ENCODE data around the gene PAX2.

The PAX2 gene

DNA sequence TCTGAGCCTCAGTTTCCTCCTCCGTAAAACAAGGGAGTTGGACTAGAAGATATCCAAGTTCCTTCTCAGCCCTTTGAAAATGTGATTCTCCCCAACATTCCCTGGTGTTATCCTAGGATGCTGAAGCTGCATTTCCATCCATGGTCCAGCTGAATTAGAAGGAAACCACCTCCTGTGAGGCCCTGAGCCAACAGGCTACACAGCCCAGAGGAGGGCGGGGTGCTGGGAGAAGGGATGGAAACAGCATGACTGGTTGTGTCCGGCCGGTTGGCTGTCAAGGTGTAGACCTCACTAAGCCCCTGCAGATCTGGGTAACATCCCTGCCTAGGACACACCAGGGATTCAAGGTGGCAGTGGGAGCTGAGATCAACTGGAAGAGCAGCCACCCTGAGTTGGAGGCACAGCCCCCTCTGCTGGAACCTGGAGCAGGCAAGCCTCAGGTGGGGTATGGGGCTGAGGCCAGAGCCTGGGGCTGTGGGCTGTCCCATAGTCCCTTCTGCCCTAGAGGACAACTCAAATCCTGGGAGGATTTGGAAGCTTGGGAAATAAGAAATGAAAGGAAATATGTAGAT is 72.0 kb downstream of the PAX2 start:
- DNase-seq (ENCODE audit: low read depth in 2 of 2), result no peak

DNA sequence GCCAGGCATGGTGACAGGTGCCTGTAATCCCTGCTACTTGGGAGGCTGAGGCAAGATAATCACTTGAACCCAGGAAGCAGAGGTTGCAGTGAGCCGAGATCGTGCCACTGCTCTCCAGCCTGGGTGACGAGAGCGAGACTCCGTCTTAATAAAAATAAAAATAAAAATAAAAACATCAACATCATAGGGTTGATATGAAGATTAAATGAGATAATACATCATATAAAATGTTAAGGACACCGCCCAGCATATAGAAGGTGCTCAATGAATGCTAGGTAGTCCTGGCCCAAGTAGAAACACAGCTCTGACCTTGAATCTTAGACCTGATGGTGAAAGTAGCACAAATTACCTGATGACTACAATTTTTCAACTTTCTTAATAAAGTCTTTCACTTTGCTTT is 74.0 kb downstream of the PAX2 start:
- DNase-seq (ENCODE audit: low read depth in 2 of 2), result no peak

DNA sequence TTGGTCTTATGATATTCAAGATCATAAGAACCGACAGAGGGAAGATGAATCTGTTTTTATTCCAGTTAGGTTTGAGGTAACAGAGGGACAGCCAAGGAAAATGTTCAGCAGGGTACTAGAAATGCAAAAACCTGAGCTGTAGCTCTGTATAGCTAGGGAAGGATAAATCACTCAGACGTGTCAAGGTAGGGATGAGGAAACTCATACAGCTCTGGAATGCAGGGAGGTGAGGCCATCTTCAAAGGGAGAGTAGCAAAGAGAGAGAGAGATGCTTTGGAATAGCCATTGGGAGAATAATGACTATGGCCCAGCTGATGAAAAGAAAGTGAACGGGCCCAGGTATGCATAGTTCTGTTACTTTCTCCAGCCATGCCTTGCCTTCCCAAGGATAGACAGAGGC is 77.8 kb downstream of the PAX2 start:
- DNase-seq (ENCODE audit: low read depth in 2 of 2), result no peak

DNA sequence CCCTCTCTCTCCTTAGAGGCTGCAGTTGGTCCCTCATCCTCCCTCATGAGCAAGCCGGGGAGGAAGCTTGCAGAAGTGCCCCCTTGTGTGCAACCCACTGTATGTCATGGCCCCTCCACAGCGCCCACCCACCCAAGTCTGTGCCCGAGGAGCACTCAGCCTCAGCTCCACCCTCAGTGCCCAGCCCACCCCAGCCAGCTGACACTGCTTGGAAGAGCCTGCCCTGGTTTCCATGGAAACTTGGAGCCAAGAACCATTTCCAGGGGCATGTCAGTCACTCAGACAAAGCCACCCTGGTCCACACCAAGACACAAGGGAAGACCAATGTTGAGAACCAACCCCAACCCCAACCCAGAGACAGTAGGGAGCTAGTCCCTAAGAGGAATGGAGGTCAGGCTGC is 79.5 kb downstream of the PAX2 start:
- DNase-seq (ENCODE audit: low read depth in 2 of 2), result no peak

DNA sequence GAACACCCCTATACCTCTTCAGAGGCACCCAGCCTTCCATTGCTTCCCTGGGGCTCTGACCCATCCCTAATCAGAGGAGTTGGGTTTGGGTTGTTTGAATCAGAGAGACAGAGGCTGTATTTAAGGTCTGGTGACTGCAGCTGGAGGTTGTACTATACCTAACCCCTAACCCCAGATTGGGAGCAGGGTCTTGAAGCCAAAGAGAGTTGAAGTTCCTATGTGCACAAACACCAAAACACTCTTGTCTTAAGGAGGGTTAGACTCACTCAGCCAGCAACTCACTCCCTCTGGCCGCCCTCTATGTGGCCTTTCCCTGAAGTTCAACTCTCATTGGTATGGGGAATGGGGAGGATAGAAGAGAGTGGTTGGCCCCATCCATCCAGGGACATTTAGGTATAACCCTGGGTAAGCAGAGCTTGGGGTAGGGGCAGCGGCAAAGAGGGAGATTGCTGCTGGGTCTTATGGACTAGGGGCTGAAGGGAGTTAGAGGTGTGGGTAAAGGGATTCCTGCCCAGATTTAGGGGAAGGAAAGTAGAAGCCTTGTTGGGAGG is 80.0 kb downstream of the PAX2 start:
- no peak for DNase-seq (ENCODE audit: low read depth in 2 of 2)

DNA sequence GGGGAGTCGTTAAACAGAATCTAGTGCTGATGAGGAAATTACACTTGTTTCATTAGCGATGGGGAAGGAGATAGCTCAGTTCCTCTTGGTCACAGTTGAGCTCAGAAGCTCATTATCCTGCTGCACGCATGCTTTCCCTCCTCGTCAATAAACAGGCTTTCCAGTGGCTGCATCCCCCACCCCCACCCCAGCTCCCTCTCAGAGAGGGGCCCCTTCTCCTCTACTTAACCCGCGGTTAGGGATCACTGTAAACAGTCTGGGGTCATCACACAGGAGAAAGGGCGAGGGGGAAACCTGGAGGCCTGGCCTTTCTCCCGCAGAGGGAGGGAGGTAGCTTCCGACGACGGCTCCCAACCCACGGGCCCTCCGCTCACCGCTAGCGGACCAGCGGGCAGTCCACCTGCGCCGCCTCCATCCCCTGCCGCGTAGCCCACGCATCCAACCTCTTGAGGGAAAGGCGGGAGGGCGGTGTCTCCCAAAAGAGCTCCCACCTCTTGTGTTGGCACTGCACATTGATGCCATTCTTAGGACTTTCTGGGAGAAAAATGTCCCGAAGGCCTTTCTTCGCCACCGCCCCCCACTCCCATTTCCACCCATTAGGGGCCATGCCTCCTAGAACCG is 80.8 kb downstream of the PAX2 start:
- DNase-seq (ENCODE audit: low read depth in 2 of 2), result no peak

DNA sequence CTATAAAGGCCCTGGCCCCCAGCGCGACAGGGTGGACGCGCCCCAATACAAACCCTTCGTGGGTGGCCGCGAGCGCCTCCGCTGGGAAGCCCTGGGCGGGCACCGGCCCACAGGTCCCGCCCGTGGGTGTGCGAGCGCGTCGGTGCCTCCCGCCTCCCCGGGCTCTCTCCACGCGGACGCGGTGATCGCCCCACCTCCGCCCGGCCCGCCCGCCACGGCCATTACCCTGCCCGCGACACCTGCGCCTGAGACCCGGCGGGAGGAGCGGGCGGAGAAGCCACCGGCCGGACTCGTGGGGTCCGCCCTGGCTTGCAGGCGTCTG is 81.2 kb downstream of the PAX2 start:
- DNase-seq (ENCODE audit: low read depth in 2 of 2), result no peak

DNA sequence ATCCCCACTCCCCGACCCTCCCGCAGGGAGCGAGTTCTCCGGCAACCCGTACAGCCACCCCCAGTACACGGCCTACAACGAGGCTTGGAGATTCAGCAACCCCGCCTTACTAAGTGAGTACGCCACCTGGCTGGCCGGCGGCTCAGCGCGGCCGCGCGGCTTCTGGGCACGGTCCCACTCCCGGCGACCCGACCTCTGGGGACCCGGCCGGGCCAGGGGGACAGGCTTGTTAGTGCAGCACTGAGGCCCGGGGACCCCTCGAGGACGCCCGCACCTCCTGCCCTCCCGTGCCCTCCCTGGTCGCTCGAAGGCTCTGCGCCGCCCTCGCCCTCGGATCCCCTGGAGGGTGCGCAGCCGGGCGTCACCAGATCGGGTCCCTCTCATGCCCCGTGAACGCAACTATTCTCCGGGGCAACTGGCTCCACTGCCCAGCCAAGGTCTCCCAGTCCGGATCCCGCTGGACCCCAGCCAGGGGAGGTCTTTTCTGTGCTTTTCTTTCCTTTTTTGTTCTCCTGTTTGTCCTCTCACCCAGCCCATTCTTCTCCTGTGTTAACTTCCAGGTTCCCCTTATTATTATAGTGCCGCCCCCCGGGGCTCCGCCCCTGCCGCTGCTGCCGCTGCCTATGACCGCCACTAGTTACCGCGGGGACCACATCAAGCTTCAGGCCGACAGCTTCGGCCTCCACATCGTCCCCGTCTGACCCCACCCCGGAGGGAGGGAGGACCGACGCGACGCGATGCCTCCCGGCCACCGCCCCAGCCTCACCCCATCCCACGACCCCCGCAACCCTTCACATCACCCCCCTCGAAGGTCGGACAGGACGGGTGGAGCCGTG is 81.8 kb downstream of the PAX2 start:
- DNase-seq (ENCODE audit: low read depth in 2 of 2), result no peak

DNA sequence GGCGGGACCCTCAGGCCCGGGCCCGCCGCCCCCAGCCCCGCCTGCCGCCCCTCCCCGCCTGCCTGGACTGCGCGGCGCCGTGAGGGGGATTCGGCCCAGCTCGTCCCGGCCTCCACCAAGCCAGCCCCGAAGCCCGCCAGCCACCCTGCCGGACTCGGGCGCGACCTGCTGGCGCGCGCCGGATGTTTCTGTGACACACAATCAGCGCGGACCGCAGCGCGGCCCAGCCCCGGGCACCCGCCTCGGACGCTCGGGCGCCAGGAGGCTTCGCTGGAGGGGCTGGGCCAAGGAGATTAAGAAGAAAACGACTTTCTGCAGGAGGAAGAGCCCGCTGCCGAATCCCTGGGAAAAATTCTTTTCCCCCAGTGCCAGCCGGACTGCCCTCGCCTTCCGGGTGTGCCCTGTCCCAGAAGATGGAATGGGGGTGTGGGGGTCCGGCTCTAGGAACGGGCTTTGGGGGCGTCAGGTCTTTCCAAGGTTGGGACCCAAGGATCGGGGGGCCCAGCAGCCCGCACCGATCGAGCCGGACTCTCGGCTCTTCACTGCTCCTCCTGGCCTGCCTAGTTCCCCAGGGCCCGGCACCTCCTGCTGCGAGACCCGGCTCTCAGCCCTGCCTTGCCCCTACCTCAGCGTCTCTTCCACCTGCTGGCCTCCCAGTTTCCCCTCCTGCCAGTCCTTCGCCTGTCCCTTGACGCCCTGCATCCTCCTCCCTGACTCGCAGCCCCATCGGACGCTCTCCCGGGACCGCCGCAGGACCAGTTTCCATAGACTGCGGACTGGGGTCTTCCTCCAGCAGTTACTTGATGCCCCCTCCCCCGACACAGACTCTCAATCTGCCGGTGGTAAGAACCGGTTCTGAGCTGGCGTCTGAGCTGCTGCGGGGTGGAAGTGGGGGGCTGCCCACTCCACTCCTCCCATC is 82.7 kb downstream of the PAX2 start:
- no peak for DNase-seq (ENCODE audit: low read depth in 2 of 2)

DNA sequence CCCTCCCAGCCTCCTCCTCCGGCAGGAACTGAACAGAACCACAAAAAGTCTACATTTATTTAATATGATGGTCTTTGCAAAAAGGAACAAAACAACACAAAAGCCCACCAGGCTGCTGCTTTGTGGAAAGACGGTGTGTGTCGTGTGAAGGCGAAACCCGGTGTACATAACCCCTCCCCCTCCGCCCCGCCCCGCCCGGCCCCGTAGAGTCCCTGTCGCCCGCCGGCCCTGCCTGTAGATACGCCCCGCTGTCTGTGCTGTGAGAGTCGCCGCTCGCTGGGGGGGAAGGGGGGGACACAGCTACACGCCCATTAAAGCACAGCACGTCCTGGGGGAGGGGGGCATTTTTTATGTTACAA is 83.3 kb downstream of the PAX2 start:
- no peak for DNase-seq (ENCODE audit: low read depth in 2 of 2)

DNA sequence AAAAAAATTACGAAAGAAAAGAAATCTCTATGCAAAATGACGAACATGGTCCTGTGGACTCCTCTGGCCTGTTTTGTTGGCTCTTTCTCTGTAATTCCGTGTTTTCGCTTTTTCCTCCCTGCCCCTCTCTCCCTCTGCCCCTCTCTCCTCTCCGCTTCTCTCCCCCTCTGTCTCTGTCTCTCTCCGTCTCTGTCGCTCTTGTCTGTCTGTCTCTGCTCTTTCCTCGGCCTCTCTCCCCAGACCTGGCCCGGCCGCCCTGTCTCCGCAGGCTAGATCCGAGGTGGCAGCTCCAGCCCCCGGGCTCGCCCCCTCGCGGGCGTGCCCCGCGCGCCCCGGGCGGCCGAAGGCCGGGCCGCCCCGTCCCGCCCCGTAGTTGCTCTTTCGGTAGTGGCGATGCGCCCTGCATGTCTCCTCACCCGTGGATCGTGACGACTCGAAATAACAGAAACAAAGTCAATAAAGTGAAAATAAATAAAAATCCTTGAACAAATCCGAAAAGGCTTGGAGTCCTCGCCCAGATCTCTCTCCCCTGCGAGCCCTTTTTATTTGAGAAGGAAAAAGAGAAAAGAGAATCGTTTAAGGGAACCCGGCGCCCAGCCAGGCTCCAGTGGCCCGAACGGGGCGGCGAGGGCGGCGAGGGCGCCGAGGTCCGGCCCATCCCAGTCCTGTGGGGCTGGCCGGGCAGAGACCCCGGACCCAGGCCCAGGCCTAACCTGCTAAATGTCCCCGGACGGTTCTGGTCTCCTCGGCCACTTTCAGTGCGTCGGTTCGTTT is 83.9 kb downstream of the PAX2 start:
- DNase-seq (ENCODE audit: low read depth in 2 of 2), result no peak

DNA sequence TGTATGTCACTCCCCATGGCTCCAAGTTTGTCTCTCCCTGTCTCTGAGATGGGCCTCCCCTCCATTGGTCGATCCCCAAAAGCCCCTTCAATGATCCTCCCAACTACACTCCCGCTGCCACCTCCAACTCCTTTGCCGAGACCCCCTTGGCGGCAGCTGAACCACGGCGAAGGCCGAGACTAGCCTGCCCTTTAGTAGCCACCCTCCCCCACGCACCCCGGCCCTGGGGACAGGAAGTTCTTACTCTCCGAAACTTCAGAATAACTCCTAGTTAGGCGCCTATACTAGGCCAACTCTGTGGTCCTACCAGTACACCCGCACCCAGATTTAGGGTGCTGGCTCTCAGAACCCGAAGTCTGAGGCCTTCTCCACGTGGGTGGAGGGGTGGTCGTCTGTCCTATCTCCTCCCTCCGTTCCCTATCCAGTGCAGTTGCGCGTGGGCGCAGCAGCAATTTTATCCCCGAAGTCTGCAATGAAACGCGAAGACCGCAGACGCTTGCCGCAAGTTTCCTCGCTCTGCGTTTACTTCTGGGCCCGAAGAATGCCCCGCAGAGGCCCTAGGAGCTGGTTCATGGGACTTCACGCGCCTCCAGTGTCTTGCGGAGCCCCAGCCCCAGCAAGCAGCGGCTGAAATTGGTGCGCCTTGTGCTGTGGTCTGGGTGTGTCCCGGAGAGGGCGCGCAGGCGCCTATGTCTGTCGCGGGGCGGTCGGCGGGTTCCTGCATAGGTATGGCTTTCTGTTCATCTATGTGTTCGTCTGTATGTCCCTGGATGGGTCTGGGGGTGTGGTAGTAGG is 84.7 kb downstream of the PAX2 start:
- DNase-seq (ENCODE audit: low read depth in 2 of 2), result no peak

DNA sequence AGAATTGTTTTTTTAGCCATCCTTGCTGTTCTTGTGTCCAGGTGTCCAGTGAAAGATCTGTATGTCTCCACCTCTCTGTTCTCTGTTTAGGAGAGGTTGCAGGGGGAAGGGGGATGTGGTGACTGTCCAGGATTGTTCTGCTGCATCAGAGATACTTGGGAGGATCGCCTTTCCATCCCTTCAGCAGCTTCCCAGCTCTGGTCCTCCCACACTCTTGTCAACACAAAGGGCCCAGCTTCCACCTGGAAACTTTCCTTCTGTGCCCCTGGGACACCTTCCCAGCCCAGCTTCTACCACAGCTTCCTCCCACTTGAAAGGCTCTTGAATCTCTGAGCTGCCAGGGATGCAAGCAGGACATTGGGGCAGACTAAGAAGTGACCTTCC is 85.3 kb downstream of the PAX2 start:
- no peak for DNase-seq (ENCODE audit: low read depth in 2 of 2)

DNA sequence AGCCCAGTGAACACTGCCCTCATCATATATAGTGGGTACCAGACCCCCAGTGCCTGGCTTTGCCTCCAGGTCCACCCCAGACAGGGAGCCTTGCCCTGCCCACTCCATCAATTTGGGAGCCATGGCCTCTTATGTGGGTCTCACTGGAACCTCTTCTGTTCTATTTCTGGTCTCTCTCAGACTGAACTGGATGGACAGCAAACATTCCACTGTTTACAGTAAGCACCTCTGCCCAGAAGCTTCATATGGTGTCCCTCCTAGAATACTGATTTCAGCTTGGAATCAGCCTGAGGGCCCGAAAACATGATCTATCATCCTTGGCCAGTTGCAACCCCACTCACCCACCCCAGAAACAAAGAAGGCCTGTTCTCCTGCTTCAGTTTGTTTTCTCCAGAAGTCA is 86.4 kb downstream of the PAX2 start:
- no peak for DNase-seq (ENCODE audit: low read depth in 2 of 2)

DNA sequence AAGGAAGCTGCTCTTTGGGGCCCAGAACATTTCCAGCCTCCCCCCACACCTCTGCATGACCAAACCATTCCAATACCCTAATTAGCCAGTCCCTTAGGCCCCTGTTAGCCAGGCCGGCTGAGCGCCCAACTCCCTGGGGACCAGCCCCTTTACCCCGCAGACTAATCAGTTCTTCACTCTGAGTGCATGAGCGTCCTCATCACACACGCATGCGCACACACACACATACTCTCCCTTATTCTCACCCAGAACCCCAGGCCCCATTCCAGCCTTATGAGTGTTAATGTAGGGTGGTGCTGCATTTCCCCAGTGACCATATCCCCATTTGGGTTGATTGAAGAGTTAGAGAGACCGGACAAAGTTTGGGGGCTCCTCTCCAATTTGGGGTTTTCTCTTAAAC is 90.4 kb downstream of the PAX2 start:
- no peak for DNase-seq (ENCODE audit: low read depth in 2 of 2)

DNA sequence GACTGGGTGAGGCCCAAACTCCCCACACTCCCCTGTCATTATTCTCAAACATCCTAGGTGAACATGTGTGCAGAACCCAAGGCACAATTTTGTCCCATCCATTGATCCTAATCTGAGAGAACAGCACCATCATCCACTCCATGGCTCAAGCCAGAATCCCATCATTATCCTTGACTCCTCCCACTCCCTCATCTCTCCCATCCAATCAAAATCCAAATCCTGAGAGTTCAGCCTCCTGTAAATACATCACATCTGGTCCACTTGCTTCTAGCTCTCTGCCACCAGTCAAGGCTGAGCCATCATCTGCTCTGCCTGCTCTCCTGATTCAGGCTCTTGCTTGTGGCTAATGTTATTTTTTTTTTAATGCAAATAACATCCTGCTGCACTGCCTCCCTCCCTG is 91.5 kb downstream of the PAX2 start:
- DNase-seq (ENCODE audit: low read depth in 2 of 2), result no peak

DNA sequence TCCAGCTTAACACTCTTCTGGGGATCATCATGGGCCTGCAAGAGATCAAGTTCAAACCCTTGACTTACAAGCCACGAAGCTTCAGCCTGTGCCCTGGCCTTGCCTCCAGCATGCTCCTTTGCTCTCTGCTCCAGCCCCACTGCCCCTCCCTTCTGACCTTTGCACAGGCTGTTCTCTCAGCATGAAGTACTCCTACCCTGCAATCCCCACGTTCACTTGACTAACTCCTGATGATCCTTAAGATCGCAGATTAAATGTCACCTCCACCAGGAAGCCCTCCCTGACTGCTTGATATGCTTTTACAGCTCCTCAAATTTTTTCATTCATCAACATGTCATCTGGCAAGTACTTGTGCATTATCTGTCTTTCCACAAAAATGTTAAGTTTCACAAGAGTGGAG is 91.9 kb downstream of the PAX2 start:
- DNase-seq (ENCODE audit: low read depth in 2 of 2), result no peak

DNA sequence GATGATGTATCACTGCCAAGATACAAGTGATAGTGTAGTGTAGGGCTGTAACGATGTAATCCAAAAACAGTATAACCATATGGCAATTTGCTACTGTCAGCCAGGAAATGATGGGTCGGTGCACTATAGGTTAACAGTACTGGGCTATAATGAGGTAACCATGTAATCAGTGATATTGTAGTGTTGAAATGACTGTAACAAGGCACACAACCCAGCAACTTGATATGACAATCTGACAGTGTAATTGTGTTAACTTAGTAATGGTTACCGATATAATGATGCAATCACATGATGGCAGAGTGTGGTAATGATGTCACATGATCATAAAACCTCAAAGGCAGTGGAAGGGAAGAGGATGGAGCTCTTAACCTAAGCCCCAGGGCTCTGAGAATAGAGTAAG is 93.6 kb downstream of the PAX2 start:
- no peak for DNase-seq (ENCODE audit: low read depth in 2 of 2)

DNA sequence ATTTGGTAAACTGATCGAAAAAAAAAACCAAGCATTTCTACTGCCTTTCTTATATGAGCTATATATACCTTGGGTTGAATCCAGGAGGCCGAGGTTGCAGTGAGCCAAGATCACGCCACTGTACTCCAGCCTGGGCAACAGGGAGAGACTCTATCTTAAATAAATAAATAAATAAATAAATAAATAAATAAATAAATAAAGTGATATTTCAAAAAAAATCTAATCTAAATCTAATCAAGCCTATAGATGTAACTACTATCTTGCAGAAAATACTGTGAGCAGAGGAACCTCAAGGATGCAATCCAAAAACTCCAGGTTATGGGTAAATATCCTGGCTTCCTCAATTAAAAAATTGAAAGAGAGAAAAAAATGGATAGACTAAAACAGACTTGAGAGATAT is 96.1 kb downstream of the PAX2 start:
- DNase-seq (ENCODE audit: low read depth in 2 of 2), result no peak

DNA sequence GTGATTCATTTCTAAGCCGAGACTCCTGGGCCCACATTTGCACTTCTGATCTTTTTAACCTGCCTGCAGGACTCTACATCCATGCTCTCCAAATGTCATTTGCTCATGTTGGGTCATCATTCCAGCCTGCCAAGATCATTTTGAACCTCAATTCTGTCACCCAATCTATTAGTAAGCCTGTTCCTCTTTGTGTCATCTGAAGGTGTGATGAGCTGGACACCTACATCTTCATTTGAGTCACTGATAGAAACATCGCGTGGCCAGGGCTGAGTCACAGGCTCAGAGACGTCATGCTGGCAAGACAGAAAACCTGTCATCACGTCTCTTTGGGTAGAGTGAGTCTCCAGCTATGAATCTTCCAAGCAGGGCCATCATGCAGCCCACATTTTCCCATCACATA is 102.1 kb downstream of the PAX2 start:
- no peak for DNase-seq (ENCODE audit: low read depth in 2 of 2)

DNA sequence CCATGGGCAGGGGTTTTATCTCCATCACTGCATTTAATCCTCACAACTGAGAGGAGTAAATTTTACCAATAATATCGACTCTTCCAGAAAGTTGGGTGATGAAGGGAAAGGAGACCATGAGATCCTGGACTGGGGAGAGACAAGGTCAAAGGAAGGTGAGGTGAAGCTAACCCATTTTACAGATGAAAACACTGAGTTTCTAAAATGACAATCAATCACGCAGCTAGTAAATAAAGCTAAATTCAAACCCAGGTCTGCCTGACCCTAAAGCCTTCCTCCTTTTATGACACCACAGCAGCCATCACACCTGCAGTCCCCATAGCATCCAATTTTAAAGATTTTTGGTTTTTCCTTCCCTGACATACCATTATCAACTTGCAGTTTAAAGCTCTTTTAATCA is 103.4 kb downstream of the PAX2 start:
- DNase-seq (ENCODE audit: low read depth in 2 of 2), result no peak

Measured in fibroblast of skin of left biceps (primary cell).